ENCODE measurements around the gene NPS. TPM values are rescaled to one million over a fixed set of nuclear protein-coding genes. Genes with fewer than 3 reads are reported as not detected.

NPS gene
- total and polyA plus RNA-seq, 7 donors, result not detected

DNA sequence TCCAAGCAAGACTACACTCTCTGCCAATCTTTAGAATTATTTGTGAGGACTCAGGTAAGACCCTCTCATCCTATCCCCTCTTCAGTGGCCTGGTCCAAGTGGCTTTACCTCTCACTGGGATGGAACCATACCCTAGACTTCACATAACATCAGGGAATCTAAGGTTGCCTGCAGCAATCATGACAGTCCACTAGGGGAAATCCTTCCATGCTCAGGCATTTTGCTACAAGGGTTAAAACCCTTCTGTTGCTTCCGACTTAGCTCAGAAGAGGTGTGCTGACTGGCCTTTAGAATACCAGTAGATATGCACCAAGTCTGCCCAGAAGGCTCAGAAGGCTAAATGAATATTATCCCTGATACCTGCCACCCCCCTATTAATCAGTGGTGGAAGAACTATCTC is 24.9 kb upstream of the NPS start:
- no peak for ATAC-seq

DNA sequence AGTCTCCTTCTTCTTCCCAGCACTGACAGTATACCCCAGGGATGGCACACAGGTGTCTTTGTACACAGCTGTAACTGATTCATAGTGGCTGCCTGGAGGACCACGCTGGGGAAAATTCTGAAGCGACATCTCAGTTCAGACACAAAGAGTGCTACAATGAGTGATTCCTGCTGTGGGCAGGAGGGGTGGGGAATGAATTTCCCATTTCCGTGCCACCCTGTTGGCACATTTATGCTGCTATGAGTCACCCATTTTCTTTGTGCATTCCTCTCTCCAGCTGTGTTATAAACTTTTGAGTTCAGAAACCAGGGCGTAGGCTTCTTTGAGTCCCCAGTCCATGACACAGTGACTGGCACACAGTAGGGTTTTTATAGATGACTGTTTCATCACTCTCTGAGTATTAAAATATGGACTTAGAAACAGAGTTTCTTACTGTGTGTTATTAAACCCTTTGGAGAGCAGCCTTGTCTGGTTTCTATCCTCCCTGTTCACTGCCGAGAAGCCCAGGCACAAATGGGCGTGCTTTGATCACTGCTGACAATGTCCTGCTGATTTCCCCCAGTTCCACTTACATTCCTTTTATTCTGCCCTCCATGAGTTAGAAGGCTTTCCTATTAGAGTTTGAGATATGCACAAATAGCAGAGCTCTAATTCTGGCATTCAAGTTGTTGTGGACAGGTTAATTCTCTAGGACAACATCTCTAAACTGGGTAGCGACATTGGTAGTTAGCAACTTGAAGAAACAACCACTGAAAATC is 24.0 kb upstream of the NPS start:
- H3K27ac ChIP-seq, result no peak overlapping the region
- no peaks in the 10 kb centered on the region for H3K36me3 ChIP-seq (ENCODE audit: insufficient read depth in 1 of 2, low read depth in 1 of 2)

More for the DNA sequence above, 24.9 kb upstream of the NPS start:
- Histone ChIP-seq H3K9me3 (no peaks in the 10 kb centered on the region), H3K27me3 (ENCODE audit: insufficient read depth in 3 of 3, low read length in 2 of 3) (no peaks in the 10 kb centered on the region), H3K36me3 (ENCODE audit: insufficient read depth in 1 of 2, low read depth in 1 of 2) (no peaks in the 10 kb centered on the region), H3K27ac (no peak overlapping the region), H3K4me1 (no peaks in the 10 kb centered on the region), H3K4me3 (no peak overlapping the region)
- WGBS, 3 donors, result 61 to 70% (median 68%) methylated on average over 1 of the region's 1 CpG
- TF ChIP-seq, protein P1, sequence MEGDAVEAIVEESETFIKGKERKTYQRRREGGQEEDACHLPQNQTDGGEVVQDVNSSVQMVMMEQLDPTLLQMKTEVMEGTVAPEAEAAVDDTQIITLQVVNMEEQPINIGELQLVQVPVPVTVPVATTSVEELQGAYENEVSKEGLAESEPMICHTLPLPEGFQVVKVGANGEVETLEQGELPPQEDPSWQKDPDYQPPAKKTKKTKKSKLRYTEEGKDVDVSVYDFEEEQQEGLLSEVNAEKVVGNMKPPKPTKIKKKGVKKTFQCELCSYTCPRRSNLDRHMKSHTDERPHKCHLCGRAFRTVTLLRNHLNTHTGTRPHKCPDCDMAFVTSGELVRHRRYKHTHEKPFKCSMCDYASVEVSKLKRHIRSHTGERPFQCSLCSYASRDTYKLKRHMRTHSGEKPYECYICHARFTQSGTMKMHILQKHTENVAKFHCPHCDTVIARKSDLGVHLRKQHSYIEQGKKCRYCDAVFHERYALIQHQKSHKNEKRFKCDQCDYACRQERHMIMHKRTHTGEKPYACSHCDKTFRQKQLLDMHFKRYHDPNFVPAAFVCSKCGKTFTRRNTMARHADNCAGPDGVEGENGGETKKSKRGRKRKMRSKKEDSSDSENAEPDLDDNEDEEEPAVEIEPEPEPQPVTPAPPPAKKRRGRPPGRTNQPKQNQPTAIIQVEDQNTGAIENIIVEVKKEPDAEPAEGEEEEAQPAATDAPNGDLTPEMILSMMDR (IDR thresholded peaks at IDR 0.05), result no peak
- no peak for DNase-seq
- intact Hi-C loops (cut with DNase I), result no loop called here

DNA sequence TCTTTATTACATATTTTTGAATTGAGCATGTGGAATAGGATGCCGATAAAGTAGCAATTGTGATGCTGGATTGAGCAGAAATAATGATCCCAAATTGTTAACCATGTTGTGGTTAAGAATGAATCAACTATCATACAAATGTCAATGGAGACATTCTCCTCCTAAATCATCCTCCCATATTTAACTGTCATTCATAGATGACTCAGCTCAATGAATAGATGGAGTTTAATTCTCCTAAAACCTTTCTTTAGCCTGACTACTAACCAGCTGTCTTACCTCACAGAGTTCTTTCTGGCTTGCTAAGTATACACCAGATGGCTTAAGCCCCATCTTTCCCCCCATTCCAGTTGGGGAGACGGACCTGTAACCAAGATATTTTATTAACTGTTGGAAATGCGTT is 23.4 kb upstream of the NPS start:
- no peaks in the 10 kb centered on the region for H3K9me3 ChIP-seq
- 69 to 81% (median 74%) methylated on average over 3 of the region's 3 CpGs for WGBS, 3 donors
- no peaks in the 10 kb centered on the region for H3K36me3 ChIP-seq (ENCODE audit: insufficient read depth in 1 of 2, low read depth in 1 of 2)
- DNase-seq, result no peak
- intact Hi-C loops (cut with DNase I), result no loop called here
- TF ChIP-seq, protein P1 (IDR thresholded peaks at IDR 0.05), result no peak
- no peak overlapping the region for H3K27ac ChIP-seq
- ATAC-seq, result no peak
- no peak overlapping the region for H3K4me3 ChIP-seq
- H3K4me1 ChIP-seq, result no peaks in the 10 kb centered on the region
- H3K27me3 ChIP-seq (ENCODE audit: insufficient read depth in 3 of 3, low read length in 2 of 3), result no peaks in the 10 kb centered on the region

More for the DNA sequence above, 24.0 kb upstream of the NPS start:
- TF ChIP-seq, protein P1 (IDR thresholded peaks at IDR 0.05), result no peak
- no peak for DNase-seq
- intact Hi-C loops (cut with DNase I), result no loop called here
- no peak for ATAC-seq
- no peaks in the 10 kb centered on the region for H3K9me3 ChIP-seq
- 55 to 67% (median 56%) methylated on average over 7 of the region's 7 CpGs for WGBS, 3 donors
- H3K4me3 ChIP-seq, result no peak overlapping the region
- H3K27me3 ChIP-seq (ENCODE audit: insufficient read depth in 3 of 3, low read length in 2 of 3), result no peaks in the 10 kb centered on the region
- H3K4me1 ChIP-seq, result no peaks in the 10 kb centered on the region

DNA sequence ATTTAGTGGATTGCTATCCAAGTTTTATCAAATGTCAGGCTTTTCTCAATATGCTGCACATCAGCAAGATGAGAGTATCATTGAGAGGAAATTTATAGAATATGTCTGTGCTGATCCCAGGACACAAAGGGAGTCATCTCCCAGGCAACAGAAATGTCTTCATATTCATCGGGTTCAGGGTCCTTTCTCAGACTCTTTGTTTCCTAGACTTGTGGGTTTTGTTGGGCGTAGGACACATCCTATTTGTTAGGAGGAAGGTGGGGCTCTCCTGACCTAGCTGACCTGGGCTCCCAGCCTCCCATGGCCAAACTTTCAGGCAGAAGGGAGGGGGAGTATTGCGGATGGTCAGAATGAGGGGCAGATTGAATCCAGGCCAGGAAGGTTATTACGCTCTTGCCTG is 22.9 kb upstream of the NPS start:
- intact Hi-C loops (cut with DNase I), result no loop called here
- WGBS, 3 donors, result 88 to 96% (median 90%) methylated on average over 4 of the region's 4 CpGs
- H3K4me1 ChIP-seq, result no peaks in the 10 kb centered on the region
- no peak overlapping the region for H3K4me3 ChIP-seq
- H3K27me3 ChIP-seq (ENCODE audit: insufficient read depth in 3 of 3, low read length in 2 of 3), result no peaks in the 10 kb centered on the region
- H3K36me3 ChIP-seq (ENCODE audit: insufficient read depth in 1 of 2, low read depth in 1 of 2), result no peaks in the 10 kb centered on the region
- DNase-seq (no peak), ATAC-seq (no peak)
- H3K9me3 ChIP-seq, result no peaks in the 10 kb centered on the region
- TF ChIP-seq, protein P1 (IDR thresholded peaks at IDR 0.05), result no peak
- H3K27ac ChIP-seq, result no peak overlapping the region

DNA sequence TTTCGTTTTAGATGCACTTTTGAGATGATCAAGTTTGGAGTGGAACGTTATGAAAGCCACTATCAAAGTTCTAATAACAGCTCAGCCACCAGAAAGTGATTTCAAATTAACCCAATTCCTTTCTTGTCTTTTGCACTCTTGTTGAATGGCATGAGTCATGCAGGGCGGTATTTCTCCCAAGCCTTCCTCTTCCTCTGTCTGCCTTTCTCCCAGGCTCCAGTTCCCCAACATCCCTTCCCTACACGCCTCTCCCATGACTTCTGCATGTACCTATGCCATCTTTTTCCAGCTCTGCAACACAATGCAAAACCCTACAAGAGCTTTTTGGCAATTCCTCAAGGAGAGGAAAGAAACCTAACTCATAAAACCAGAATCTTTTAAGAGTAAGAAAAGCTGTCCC is 21.8 kb upstream of the NPS start:
- H3K36me3 ChIP-seq (ENCODE audit: insufficient read depth in 1 of 2, low read depth in 1 of 2), result no peaks in the 10 kb centered on the region
- H3K4me1 ChIP-seq, result no peaks in the 10 kb centered on the region
- DNase-seq (no peak), ATAC-seq (no peak)
- no peaks in the 10 kb centered on the region for H3K27me3 ChIP-seq (ENCODE audit: insufficient read depth in 3 of 3, low read length in 2 of 3)
- intact Hi-C loops (cut with DNase I), result no loop called here
- TF ChIP-seq, protein P1 (IDR thresholded peaks at IDR 0.05), result no peak
- H3K9me3 ChIP-seq, result no peaks in the 10 kb centered on the region
- H3K27ac ChIP-seq, result no peak overlapping the region
- 49 to 58% (median 53%) methylated on average over 4 of the region's 4 CpGs for WGBS, 3 donors
- no peak overlapping the region for H3K4me3 ChIP-seq
